GM12878 (cell line): ENCODE data around the gene C21orf58. TPM values are rescaled to one million over a fixed set of nuclear protein-coding genes. Genes with fewer than 3 reads are reported as not detected.

Source experiments
- ATAC-seq: fragments of 200-7000 bp; cut with Tn5 transposase; 3 replicates; pipeline ENCODE4 v1.9.1; 2020; ENCODE audit warnings: mild to moderate bottlenecking, moderate library complexity
- BruUV-seq: library from RNA; stranded (reverse); fragments of 400-500 nt; replicated peaks from 2 replicates; lab custom pipeline; 2021; lab: Mats Ljungman, UMichigan
- CTCF ChIA-PET: fragments of 300-600 bp; sonication (Branson Sonifier 250); formaldehyde crosslinking; extraction: SDS; loops from one replicate; lab custom pipeline; 2021; ENCODE audit warnings: inconsistent platforms; lab: Yijun Ruan, JAX
- POLR2A ChIA-PET: fragments of 350-600 bp; formaldehyde crosslinking; extraction: SDS; loops from one replicate; lab custom pipeline; 2021; ENCODE audit warnings: inconsistent platforms; lab: Charles Lee
- RAD21 ChIA-PET: fragments of 300-600 bp; sonication (Branson Sonifier 250); formaldehyde crosslinking; loops from one replicate; lab custom pipeline; 2023; ENCODE audit warnings: antibody characterized with exemption; ENCODE audit not compliant: unreplicated experiment; lab: Charles Lee
- SMC1A ChIA-PET: fragments of 300-600 bp; sonication (Branson Sonifier 250); formaldehyde crosslinking; loops from one replicate; lab custom pipeline; 2023; ENCODE audit not compliant: unreplicated experiment, uncharacterized antibody; lab: Charles Lee
- DNase-seq: peaks from one replicate; pipeline ENCODE4 v3.0.0-alpha.2; 2011; ENCODE audit warnings: low read depth, low spot score
- FAIRE-seq: peaks from 3 replicates; lab custom pipeline; 2011; peaks lifted over from hg19 to GRCh38; lab: Jason Lieb, UNC
- H2AFZ ChIP-seq: 2 replicates; pipeline ENCODE4 v1.6.0; 2011; ENCODE audit warnings: low read depth, low read length, control low read depth; ENCODE audit not compliant: control insufficient read depth
- H3K27ac ChIP-seq: 2 replicates; pipeline ENCODE4 v1.5.1; 2011; ENCODE audit warnings: control low read depth; ENCODE audit not compliant: control insufficient read depth, insufficient read depth
- H3K27me3 ChIP-seq, 2 experiments: replicated peaks in 1 of 2; 2 replicates each; pipeline versions ENCODE4 v1.6.0 to v1.6.1; 2011; ENCODE audit warnings: low read length in 1 of 2; ENCODE audit not compliant: control insufficient read depth in 2 of 2, insufficient read depth in 2 of 2
- H3K36me3 ChIP-seq, 2 experiments: 2 replicates each; pipeline ENCODE4 v1.5.1; 2011; ENCODE audit warnings: low read length in 1 of 2; ENCODE audit not compliant: control insufficient read depth in 2 of 2, insufficient read depth in 2 of 2
- H3K4me1 ChIP-seq: 2 replicates; pipeline ENCODE4 v1.6.1; 2011; ENCODE audit warnings: mild to moderate bottlenecking, low read length, moderate library complexity, mixed read lengths; ENCODE audit not compliant: control insufficient read depth, insufficient read depth
- H3K4me2 ChIP-seq: 2 replicates; pipeline ENCODE4 v1.6.0; 2011; ENCODE audit warnings: control low read depth; ENCODE audit not compliant: control insufficient read depth, insufficient read depth
- H3K4me3 ChIP-seq: fragments of 200-600 bp; sonication (generic); 2 replicates; pipeline ENCODE4 v1.5.1; 2016
- H3K79me2 ChIP-seq: 2 replicates; pipeline ENCODE4 v1.6.0; 2011; ENCODE audit warnings: low read length; ENCODE audit not compliant: control insufficient read depth, insufficient read depth
- H3K9ac ChIP-seq: 2 replicates; pipeline ENCODE4 v1.8.0; 2011; ENCODE audit warnings: low read length, control low read depth, mixed read lengths; ENCODE audit not compliant: control insufficient read depth, insufficient read depth
- H3K9me3 ChIP-seq: replicated peaks from 3 replicates; pipeline ENCODE4 v1.5.1; 2011; ENCODE audit warnings: mild to moderate bottlenecking, low read length; ENCODE audit not compliant: control insufficient read depth, insufficient read depth
- H4K20me1 ChIP-seq: 2 replicates; pipeline ENCODE4 v1.6.0; 2011; ENCODE audit not compliant: control insufficient read depth, insufficient read depth
- CBX3 ChIP-seq: fragments of 200-600 bp; sonication (generic); IDR thresholded peaks from 2 replicates; pipeline ENCODE4 v1.6.1; 2016; ENCODE audit warnings: low read depth, borderline replicate concordance
- CHD2 ChIP-seq: IDR thresholded peaks from 2 replicates; pipeline ENCODE4 v1.6.1; 2011; ENCODE audit warnings: low read depth, low read length, improper control_type of control experiment, borderline replicate concordance
- E2F4 ChIP-seq: IDR thresholded peaks from 2 replicates; pipeline ENCODE4 v1.6.1; 2012; ENCODE audit warnings: low read depth, low read length, improper control_type of control experiment
- EED ChIP-seq: sonication (generic); IDR thresholded peaks from 2 replicates; pipeline ENCODE4 v1.6.1; 2016; ENCODE audit warnings: antibody characterized with exemption, low read depth
- EZH2 ChIP-seq: IDR thresholded peaks from 2 replicates; pipeline ENCODE4 v1.6.1; 2012; ENCODE audit warnings: low read depth, mild to moderate bottlenecking, control low read depth, inconsistent platforms, low read length, borderline replicate concordance; ENCODE audit not compliant: control insufficient read depth
- FOS ChIP-seq: IDR thresholded peaks from 3 replicates; pipeline ENCODE4 v1.6.1; 2011; ENCODE audit warnings: borderline replicate concordance; ENCODE audit not compliant: insufficient read length; ENCODE audit errors: extremely low read depth
- JUND ChIP-seq: IDR thresholded peaks from 2 replicates; pipeline ENCODE4 v1.6.1; 2012; ENCODE audit warnings: low read depth, mild to moderate bottlenecking, low read length, improper control_type of control experiment, moderate library complexity
- KDM1A ChIP-seq: fragments of 200-600 bp; sonication (generic); IDR thresholded peaks from 2 replicates; pipeline ENCODE4 v1.6.1; 2016; ENCODE audit warnings: borderline replicate concordance
- NFYA ChIP-seq: IDR thresholded peaks from 2 replicates; pipeline ENCODE4 v1.6.1; 2011; ENCODE audit warnings: low read depth, mild to moderate bottlenecking, low read length, improper control_type of control experiment, borderline replicate concordance
- NKRF ChIP-seq: fragments of 450-650 bp; conservative IDR thresholded peaks from 2 replicates; pipeline ENCODE4 v1.6.1; 2017; ENCODE audit warnings: mild to moderate bottlenecking, moderate library complexity
- RAD51 ChIP-seq: fragments of 450-650 bp; IDR thresholded peaks from 2 replicates; pipeline ENCODE4 v1.6.1; 2016; ENCODE audit warnings: moderate library complexity, mild to moderate bottlenecking, inconsistent platforms
- RELA ChIP-seq: fragments of 450-650 bp; IDR thresholded peaks from 2 replicates; pipeline ENCODE4 v1.8.0; 2014; ENCODE audit warnings: borderline replicate concordance; ENCODE audit not compliant: partially characterized antibody
- SRF ChIP-seq, 2 experiments: IDR thresholded peaks; 2 replicates each; pipeline ENCODE4 v1.6.1; 2011; ENCODE audit warnings: low read depth in 2 of 2, low read length in 2 of 2, mild to moderate bottlenecking in 1 of 2, moderate library complexity in 1 of 2
- YBX1 ChIP-seq: fragments of 450-650 bp; IDR thresholded peaks from 2 replicates; pipeline ENCODE4 v1.6.1; 2016; ENCODE audit warnings: antibody characterized with exemption
- ZBED1 ChIP-seq: IDR thresholded peaks from 2 replicates; pipeline ENCODE4 v1.6.1; 2016; ENCODE audit warnings: borderline replicate concordance
- WGBS: methylation state at CpG from one replicate; pipeline ENCODE4 v1.1.6; 2016; ENCODE audit warnings: low lambda C conversion rate; ENCODE audit not compliant: insufficient replicate concordance, insufficient coverage; ENCODE audit errors: missing lambda C conversion rate; 5-methylcytosine and 5-hydroxymethylcytosine counted together
- in situ Hi-C: fragments of 300-500 bp; cut with MboI; formaldehyde crosslinking; loops from 9 replicates; pipeline ENCODE4 v1.14.3; 2018; ENCODE audit warnings: mixed read lengths
- intact Hi-C: fragments of 100-400 bp; cut with micrococcal nuclease; formaldehyde crosslinking; loops from one replicate; pipeline ENCODE4 v1.14.2; 2022; ENCODE audit not compliant: unreplicated experiment
- polyA plus RNA-seq, 11 experiments: library from polyadenylated mRNA; depleted of rRNA in 4 of 11; unstranded in 6 of 11; stranded (reverse) in 5 of 11; fragments of >200 nt; fragmentation: Nextera tagmentation in 4 of 11; fragmentation: Illumina TruSeq in 1 of 11; extraction: Ambion mirVana in 4 of 11; extraction: Trizol in 1 of 11; gene quantifications; 1 replicate in 1 of 11; 2 replicates in 10 of 11; pipeline versions ENCODE4 v1.2.1 to v1.2.3, GENCODE V29; 2011 to 2016; ENCODE audit warnings: inconsistent platforms in 2 of 11, missing spikeins in 2 of 11, low read depth in 1 of 11
- total RNA-seq, 4 experiments: library from RNA; depleted of rRNA in 3 of 4; stranded (reverse); fragments of >200 nt in 3 of 4; fragmentation: Illumina TruSeq in 1 of 4; extraction: Trizol in 1 of 4; gene quantifications; 2 replicates each; pipeline versions ENCODE4 v1.2.1 to v1.2.3, GENCODE V29; 2013 to 2021
- TF ChIP-seq, protein P1 (sequence below): fragments of 450-650 bp; IDR thresholded peaks from 2 replicates; pipeline ENCODE4 v1.6.1; 2018; ENCODE audit warnings: mild to moderate bottlenecking, low read depth, moderate library complexity; ENCODE audit not compliant: partially characterized antibody

Gene C21orf58
- total and polyA plus RNA-seq, 10 of the 15 experiments (the other 5 are each of a cell fraction or from before 2014, with no cell fraction given), result 1.1 to 22.3 (median 11.8) TPM

- Histone ChIP-seq H3K9me3 (no peaks in the 10 kb centered on the region), H4K20me1 (no peaks in the 10 kb centered on the region), H2AFZ (no peak overlapping the region), H3K4me3 (no peak overlapping the region), H3K4me1 (peaks cover 6% of the 10 kb centered on the region; the same call in 1 of the 2 replicates), H3K36me3 (peaks cover 16 to 25% of the 10 kb centered on the region in 2 experiments), H3K27ac (no peak overlapping the region), H3K79me2 (no peaks in the 10 kb centered on the region), H3K4me2 (no peak overlapping the region), H3K9ac (no peak overlapping the region), H3K27me3 (no peaks in the 10 kb centered on the region)
- ATAC-seq (no peak), FAIRE-seq (no peak), DNase-seq (no peak)
- CTCF ChIA-PET, result no interaction called here
- in situ Hi-C loops (no loop called here), intact Hi-C loops (no loop called here)
- RAD21 ChIA-PET, result no interaction called here
- POLR2A ChIA-PET, result no interaction called here
- WGBS, result 89% methylated on average over 15 of the region's 15 CpGs
- no TSS peak for BruUV-seq
- TF ChIP-seq EZH2, result no peak
- no peak for TF ChIP-seq NFYA
- no peak for TF ChIP-seq NKRF
- TF ChIP-seq E2F4, result no peak
- TF ChIP-seq SRF (IDR thresholded peaks at IDR 0.05; ENCODE audit: low read depth in 2 of 2, low read length in 2 of 2), result no peak
- TF ChIP-seq CHD2, result no peak
- TF ChIP-seq EED, result no peak
- TF ChIP-seq, protein P1, sequence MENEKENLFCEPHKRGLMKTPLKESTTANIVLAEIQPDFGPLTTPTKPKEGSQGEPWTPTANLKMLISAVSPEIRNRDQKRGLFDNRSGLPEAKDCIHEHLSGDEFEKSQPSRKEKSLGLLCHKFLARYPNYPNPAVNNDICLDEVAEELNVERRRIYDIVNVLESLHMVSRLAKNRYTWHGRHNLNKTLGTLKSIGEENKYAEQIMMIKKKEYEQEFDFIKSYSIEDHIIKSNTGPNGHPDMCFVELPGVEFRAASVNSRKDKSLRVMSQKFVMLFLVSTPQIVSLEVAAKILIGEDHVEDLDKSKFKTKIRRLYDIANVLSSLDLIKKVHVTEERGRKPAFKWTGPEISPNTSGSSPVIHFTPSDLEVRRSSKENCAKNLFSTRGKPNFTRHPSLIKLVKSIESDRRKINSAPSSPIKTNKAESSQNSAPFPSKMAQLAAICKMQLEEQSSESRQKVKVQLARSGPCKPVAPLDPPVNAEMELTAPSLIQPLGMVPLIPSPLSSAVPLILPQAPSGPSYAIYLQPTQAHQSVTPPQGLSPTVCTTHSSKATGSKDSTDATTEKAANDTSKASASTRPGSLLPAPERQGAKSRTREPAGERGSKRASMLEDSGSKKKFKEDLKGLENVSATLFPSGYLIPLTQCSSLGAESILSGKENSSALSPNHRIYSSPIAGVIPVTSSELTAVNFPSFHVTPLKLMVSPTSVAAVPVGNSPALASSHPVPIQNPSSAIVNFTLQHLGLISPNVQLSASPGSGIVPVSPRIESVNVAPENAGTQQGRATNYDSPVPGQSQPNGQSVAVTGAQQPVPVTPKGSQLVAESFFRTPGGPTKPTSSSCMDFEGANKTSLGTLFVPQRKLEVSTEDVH, result no peak
- no peak for TF ChIP-seq RAD51
- TF ChIP-seq YBX1, result no peak
- TF ChIP-seq KDM1A, result no peak
- TF ChIP-seq FOS, result no peak
- TF ChIP-seq RELA, result no peak
- no peak for TF ChIP-seq CBX3
- no peak for TF ChIP-seq ZBED1
- no peak for TF ChIP-seq JUND
- SMC1A ChIA-PET, result no interaction called here
Observed at GRCh38 chr21:46362946-46363345, 39.3 kb upstream of the C21orf58 start.
